ENCODE results near the gene OSGIN1.

OSGIN1 gene

DNA sequence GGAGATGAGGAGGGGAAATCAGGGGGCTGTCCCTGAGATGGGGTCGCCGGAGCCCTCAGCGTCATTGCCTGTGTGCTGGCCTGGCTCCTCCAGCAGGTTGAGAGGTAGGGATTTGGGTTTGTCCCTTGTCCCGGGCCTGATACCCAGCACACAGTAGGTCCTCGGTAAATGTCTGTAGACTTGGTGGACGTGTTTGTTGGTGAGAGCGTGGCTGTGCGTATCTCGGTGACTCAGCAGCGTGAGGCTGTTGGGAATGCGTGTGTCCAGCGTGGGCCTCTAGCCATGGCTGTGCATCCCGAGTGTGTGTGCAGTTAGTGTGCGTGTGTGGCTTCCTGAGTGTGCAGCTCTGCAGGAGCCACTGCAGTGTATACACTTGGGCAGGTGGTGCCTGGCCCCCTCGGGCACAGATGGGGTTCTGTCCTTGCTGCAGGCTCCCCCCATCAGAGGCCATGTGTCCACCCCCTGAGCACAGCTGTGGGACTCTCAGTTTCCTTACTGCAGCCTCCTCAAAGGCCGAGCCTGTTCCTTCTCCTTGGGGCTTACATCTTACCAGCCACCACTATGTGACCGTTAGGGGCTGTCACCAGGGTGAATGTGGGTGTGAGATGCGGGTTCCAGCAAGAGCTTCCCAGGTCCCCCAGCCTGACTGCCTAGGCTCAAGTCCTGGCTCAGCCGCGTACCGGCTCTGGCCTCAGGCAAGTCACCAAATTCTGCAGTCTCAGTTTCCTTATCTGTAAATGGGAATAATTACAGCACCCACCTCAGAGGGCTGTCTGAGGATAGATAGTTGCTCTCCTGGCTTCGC lies 20.7 kb downstream of the OSGIN1 start:
- no peak for FAIRE-seq

DNA sequence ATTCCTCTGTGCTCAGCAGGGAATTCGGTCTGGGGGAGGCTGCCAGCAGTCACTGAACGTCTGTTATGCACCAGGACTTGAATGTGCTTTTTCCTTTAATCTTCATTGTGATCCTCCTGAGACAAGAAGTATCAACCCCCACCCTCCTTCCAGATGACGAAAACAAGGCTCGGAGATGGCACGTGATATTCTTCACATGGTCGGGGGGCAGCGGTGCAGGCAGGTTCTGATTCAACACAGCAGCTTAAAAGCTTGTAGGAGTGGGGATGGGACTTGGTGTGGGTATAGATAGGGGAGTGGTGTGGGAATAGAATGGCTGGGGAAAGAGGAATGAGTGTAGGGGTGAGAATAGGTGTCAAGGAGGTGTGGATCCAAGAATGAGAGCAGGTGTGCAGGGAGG lies 21.4 kb downstream of the OSGIN1 start:
- no peak for FAIRE-seq

GRCh38 chr16:83975590-83976260 lies 22.7 kb downstream of the OSGIN1 start:
- no peak for FAIRE-seq

- no peak for FAIRE-seq
These were observed 24.2 kb downstream of the OSGIN1 start for GRCh38 chr16:83977056-83977815.

GRCh38 chr16:83978401-83978904 lies 25.4 kb downstream of the OSGIN1 start:
- no peak for FAIRE-seq

- no peak for FAIRE-seq
These were observed 26.4 kb downstream of the OSGIN1 start for GRCh38 chr16:83979441-83979840.

DNA sequence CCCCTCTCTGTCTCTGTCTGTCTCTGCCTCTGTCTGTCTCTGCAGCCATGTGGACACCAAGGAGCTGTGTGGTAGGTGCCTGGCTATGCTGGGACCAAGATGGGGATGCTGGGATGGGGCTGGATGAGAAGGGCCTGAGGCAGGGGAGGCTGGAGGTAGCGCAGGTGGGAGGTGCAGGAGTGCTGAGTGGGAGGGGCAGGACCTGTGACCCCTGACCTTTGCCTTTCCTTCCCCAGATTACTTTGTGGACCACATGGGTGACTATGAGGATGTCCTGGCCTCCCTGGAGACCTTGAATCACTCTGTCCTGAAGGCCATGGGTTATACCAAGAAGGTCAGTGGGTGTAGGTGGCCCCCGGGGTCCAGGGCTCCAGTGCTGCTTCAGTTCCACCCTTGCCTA lies 27.8 kb downstream of the OSGIN1 start:
- no peak for FAIRE-seq

DNA sequence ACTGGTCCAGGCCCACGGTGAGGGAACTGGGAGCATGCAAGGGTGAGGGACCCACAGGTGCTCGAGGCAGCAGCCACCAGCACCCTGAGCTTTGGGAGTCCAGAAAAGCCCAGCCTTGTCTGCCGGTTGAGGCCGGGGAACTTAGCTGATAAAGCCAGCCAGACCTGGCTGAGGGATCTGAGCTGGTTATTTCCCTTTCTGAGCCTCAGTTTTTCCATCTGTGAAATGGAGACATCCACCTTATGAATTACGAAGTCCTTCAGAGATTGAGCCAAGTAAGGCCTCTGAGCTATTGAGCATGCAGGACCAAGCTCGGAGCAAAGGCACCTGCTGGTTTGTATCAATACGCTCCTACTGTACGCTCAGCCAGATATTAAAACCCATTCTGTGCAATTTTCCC lies 28.8 kb downstream of the OSGIN1 start:
- FAIRE-seq: no peak

DNA sequence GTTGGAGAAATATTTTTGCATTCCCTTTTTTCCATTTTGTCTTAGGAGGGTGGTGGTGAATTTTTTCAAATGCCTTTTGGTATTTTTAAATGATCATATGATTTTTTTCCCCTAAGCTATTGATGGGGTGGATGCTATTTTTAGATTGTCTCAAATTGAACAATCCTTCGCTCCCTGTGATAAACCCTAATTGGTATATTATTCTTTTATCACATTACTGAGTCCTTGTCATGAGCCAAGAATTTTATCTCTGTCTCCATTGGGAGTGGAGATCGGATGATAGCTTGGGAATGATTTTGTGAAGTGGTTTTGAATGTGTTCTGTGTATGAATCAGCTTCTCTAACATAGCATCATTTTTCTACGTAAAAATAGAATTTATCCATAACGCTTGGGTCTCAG lies 30.5 kb downstream of the OSGIN1 start:
- FAIRE-seq: no peak

DNA sequence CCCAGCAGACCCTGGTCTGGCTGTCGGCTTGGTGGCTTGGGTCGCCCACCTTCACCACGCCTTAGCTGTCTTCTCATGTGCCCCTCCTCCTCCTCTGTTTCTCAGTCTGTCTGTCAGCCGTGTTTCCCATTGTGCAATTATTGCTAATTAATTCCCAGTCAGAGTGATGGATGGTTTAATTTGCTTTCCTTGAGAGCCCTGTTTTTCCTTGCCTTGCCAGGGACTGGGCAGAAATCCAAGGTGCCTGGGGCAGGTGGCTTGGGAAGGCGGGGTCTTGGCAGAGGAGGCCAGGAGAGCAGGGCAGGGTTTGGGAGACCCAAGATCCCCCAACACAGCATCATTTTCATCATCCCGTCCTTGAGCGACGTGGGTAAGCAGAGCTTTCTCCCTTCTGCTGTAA lies 36.3 kb downstream of the OSGIN1 start:
- FAIRE-seq: no peak

- no peak for FAIRE-seq
These were observed 37.5 kb downstream of the OSGIN1 start for GRCh38 chr16:83990492-83990891.

GRCh38 chr16:83992624-83993023 lies 39.6 kb downstream of the OSGIN1 start:
- FAIRE-seq: peak; percentile 90

GRCh38 chr16:83994087-83994486 lies 41.0 kb downstream of the OSGIN1 start:
- no peak for FAIRE-seq

DNA sequence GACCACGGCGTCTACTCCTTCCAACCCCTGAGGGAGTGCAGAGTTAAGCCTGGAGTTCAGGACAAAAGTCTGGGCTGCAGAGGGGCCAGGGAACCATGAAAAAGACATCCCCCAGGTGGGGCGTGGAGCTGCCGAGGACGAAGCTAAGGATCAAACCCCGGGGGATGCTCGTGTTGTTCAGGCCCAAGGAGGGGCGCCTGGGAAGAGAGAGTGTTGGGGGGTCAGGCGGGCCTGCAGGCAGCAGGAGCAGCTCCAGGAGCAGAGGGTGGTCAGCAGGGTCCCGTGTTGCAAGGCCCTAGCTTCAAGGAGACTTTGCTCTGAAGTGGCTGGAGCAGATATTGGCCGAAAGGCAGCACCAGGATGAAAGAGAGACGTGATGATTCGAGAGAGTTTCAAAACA lies 41.7 kb downstream of the OSGIN1 start:
- no peak for FAIRE-seq

DNA sequence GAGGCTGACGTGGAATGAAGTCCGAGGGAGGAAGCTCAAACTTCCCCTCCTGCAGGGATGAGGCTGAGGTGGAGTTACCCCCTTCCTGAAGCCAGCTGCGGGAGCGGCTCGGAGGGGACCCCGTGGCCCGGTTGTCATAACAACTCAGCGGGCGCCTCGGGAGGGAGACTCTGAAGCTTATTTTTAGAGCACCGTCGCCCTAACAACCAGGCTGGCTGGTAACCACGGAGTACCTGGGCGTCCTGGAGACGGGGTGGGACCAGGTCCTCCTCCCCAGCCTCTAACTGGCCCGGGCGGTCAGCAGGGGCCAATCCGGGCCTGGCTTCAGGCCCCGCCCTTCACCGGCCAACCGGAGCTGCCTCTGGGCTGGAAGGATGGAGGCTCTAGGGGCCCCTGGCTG lies 42.7 kb downstream of the OSGIN1 start:
- peak; percentile 81 for FAIRE-seq

- FAIRE-seq: no peak
These were observed 43.6 kb downstream of the OSGIN1 start for GRCh38 chr16:83996481-83997252.

DNA sequence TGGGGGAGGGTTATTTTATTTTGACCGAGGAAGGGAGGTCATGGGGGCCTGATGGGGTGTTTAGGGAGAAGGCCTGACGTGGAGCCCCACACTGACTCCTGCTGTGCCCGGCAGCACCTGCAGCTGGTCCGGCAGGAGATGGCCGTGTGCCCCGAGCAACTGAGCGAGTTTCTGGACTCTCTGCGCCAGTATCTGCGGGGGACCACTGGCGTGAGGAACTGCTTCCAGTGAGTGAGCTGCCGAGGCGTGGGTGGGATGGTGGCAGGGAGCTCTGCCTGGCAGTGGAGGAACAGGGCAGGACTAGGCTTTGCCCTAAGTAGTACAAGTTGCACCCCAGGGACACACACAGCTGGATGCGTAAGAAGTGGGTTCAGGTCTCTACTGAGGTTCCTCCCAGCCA lies 45.1 kb downstream of the OSGIN1 start:
- no peak for FAIRE-seq

- no peak for FAIRE-seq
These were observed 48.1 kb downstream of the OSGIN1 start for GRCh38 chr16:84000989-84001642.

- FAIRE-seq: no peak
These were observed 48.7 kb downstream of the OSGIN1 start for GRCh38 chr16:84001726-84002125.

DNA sequence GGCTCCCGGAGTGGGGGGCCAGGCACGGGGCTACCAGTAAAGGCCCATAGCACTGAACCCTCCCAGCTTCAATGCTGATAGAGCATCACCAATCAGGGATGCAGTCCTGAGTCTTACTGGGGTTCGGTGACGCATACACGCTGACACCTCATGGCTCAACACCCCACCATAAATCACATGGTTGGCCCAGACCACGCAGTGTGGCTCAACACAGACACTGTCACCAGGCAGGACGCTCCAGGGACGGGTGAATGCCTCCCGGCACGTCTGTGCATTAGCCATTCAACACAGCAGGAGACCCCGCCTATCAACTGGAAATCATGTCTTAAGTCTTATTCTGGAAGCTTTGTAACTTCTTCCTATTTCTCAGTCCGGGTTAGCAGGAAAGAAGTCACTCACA lies 50.0 kb downstream of the OSGIN1 start:
- FAIRE-seq: no peak

GRCh38 chr16:84004442-84004841 lies 51.4 kb downstream of the OSGIN1 start:
- FAIRE-seq: no peak

DNA sequence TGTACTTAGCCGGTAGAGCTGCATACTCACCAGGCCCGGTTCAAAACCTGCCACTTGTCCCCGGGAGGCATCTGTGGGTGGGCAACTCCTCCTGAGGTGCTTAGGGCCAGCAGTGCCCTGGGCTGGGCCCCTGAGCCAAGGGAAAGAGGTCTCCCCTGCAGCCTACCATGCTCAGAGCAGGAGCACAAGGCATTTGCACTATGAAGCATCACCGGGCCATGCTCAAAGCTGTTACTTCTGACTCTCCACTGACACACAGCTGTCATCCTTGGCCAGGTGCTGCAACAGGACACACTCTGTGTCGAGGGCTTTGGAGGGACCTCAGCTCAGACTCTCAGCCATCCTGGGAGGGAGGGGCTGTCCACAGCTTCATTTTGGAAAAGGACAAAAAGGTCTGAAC lies 52.4 kb downstream of the OSGIN1 start:
- FAIRE-seq: no peak
